Skeletal muscle cell (primary cell): ENCODE results near the gene SPECC1L.
A peak's percentile ranks its signal among the peaks of the same experiment; 100 is the strongest.
"Not testable (repeated sequence)": the region's sequence is repeated elsewhere in the genome, so short reads cannot be mapped to it uniquely, and the experiment has no call there.

Source experiments
- DNase-seq: peaks from one replicate; pipeline ENCODE4 v3.0.0-alpha.2; 2010; ENCODE audit warnings: low read depth
- H3K4me3 ChIP-seq: 2 replicates; pipeline ENCODE4 v1.5.1; 2011; ENCODE audit warnings: low read depth, mild to moderate bottlenecking, control low read depth, low read length, moderate library complexity

The SPECC1L gene, protein sequence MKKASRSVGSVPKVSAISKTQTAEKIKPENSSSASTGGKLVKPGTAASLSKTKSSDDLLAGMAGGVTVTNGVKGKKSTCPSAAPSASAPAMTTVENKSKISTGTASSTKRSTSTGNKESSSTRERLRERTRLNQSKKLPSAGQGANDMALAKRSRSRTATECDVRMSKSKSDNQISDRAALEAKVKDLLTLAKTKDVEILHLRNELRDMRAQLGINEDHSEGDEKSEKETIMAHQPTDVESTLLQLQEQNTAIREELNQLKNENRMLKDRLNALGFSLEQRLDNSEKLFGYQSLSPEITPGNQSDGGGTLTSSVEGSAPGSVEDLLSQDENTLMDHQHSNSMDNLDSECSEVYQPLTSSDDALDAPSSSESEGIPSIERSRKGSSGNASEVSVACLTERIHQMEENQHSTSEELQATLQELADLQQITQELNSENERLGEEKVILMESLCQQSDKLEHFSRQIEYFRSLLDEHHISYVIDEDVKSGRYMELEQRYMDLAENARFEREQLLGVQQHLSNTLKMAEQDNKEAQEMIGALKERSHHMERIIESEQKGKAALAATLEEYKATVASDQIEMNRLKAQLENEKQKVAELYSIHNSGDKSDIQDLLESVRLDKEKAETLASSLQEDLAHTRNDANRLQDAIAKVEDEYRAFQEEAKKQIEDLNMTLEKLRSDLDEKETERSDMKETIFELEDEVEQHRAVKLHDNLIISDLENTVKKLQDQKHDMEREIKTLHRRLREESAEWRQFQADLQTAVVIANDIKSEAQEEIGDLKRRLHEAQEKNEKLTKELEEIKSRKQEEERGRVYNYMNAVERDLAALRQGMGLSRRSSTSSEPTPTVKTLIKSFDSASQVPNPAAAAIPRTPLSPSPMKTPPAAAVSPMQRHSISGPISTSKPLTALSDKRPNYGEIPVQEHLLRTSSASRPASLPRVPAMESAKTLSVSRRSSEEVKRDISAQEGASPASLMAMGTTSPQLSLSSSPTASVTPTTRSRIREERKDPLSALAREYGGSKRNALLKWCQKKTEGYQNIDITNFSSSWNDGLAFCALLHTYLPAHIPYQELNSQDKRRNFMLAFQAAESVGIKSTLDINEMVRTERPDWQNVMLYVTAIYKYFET

DNA sequence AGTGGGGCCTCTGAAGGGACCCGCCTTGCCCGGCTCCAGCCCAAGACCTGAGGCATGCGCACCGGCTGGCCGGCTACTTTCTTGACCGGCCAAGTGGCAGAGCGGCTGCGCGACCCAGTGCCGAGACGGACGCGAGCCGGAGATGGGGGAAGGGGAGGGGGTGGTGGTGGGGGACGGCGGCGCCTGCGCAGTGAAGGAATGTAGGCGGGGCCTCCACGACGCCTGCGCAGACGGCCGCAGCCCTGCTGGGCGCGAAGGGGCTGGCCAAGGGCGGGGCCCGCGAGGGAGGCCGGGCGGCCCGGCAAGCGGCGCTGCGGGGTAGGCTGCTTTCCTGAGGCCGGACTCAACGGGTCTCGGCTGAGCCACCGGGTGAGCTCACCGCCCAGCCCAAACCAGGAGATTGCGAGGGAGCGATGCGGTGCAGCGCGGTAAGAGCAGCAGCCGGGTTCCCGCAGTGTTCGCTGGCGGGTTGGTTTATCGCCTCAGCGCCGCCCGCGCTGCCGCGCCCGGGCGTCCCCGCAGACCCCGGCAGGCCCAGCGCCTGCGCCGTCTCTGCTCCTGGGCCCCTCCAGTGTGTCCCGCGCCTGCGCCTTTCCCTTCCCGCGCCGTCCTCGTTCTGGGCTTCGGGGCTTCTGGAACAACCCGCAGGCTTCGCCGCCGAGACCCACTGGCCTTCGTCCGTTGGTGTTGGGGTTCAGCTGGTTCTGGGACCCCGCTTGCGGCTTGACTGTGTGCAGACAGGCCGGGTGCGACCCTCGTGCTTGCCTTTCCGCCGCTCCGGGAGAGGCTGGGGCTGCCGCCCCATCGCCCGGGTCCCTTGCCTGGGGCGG is at the start of gene SPECC1L:
Gene SPECC1L (plus strand): TSS at position 276 of the 830 bp plus-strand sequence. CDS start 31,401 bp downstream, outside the sequence.
- peak; percentile 71 for DNase-seq
- H3K4me3 ChIP-seq = peak within 1 kb of the TSS; percentile 97

DNA sequence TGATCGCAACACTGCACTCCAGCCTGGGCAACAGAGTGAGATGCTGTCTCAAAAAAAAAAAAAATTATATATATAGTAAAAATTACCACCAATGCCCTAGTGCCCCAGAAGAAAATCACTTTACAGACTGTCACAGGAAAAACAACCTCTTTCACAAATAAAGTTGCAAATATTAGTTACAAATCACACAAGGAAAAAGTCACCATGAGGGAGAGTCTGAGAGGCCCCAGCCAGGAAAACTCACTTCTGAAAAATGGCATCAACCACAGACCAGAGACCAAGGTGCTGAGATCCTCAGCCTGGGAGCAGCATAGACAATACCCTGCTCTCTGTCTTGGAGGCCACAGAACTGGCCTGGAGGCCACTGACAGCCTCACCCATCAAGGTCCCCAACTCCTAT is 46.2 kb upstream of the SPECC1L start:
- no peak overlapping the region for H3K4me3 ChIP-seq
- DNase-seq = no peak

DNA sequence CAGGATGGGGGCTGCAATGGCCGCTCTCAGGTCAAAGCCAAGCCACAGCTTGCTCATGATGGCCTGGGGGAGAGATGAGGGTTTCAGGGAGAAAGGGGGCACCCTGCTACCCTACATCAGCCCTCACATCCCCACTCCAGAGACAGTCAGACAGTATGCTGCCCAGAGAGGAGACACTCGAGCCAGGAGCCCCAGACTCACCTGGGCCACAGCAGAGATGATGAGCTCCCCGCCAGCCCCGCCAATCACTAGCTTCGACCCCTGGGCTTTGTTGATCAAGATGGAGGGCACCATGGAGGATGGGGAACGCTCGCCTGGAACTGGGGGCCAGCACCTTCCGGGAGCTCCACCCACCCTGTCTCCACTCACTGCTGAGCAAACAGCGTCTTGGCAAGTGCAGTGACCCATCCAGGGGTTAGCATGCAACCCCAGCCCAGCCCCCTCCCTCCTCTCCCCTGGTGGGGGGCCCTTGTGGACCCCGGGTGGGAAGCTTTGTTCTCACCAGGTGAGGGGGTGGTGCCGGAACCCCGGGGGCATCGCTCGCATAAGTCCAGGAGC is 45.5 kb upstream of the SPECC1L start:
- DNase-seq = no peak
- H3K4me3 ChIP-seq = no peak overlapping the region

DNA sequence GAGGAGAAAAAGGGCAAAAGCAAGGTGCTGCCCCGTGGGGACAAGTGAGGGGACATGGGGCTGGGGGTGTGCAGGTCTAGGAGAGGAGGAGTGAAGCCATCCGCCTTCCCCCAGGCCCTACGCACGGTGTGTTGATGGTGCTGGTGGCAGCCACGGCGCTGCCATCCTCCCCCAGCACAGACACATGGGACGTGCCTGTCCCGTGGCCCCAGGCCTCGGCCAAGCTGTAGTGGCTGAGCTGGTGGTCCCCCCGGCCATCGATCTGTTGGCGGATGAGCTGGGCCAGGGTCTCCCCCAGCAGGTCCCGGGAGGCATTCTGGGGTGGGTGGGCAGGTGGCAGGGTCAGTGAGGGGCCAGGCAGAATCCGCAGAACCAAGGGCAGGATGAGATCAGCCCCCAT is 44.7 kb upstream of the SPECC1L start:
- no peak for DNase-seq
- no peak overlapping the region for H3K4me3 ChIP-seq

DNA sequence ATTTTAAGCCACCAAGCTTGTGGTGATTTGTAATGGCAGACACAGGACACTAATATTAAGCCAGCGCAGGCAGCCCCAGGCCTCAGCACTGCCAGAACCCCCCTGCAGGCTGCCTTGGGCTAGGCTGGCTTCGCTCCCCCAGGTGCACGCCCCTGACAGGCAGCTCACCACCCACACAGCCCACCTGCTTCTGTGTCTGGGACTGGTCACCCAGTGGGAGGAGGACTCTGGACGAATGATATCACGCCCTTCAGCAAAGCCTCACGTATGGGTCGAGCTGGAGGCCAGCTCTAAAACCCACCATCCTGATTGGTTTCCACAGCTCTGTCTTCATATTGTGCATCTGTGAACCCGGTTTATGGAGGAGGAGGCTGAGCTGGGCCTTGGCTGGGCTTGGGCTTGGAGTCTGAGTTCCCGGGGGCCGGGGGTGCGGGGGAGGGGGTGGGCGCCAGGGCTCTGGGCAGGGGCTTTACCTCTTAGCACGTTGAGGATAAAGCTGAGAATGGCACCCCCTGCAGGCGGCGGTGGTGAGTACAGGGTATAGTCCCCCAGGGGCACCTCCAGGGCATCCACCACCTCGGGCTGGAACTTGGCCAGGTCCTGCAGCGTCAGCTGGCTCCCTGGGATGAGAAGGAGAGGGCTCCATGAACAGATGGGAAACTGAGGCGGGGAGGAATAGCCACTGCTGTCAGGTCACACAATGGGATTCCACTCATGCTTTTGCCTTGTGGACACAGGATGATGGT is 39.5 kb upstream of the SPECC1L start:
- DNase-seq = no peak

DNA sequence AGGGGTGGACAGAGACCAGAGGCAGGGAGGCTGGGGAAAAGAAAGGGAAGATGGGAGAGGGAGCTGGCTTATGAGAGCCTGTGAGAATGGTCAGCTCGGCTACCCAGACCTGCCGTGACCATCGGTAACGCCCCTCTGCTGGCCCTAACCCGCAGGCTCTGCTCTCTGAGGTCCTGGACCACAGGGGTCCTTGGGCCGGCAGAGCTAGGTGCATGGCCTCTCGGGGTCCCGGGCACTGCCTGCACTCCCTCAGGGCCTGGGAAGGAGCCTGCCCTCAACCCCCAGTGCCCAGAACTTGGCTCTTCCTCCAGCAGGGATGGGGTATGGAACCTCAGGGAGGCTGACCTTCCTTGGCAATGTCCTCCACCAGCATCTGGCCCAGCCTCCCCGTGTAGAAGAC is 38.9 kb upstream of the SPECC1L start:
- no peak overlapping the region for H3K4me3 ChIP-seq
- no peak for DNase-seq

More for the DNA sequence above, 39.5 kb upstream of the SPECC1L start:
- no peak overlapping the region for H3K4me3 ChIP-seq

DNA sequence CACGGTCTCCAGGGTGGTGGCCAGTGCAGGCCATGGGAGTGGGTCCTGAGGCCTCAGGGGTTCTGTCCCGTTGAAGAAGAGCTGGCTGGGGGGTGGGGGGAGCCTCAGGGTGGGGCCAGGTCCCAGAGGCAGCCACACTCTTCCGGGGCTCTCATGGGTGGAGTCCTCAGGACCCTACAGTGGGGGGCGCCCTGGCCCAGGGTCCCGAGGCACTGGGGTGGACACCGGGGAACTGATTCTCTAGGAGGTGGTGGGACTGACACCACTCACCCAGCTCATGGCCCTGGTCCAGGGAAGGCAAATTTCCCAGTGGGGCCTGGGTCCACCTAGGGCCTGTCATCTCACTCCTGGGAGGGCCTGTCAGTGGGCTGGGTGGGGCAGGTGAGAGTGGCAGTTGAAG is 38.5 kb upstream of the SPECC1L start:
- H3K4me3 ChIP-seq = no peak overlapping the region
- no peak for DNase-seq

DNA sequence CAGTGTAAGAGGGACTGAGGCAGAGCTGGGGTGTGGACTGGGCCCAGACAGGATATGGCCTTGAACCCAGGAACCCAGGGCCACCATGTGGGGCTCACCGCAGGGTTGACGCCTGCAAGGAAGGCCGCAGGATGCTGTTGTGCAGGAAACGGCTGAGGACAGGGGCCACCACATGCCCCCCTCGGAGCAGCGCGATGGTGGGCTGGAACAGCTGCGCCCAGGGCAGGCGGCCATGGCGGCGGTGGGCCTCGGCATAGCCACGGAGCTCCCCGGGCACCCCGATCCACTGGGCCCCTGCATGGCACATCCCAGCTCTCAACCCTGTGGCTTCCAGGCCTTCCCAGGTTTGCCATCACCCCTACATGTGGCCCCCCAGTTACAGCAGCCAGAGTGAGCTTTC is 37.9 kb upstream of the SPECC1L start:
- DNase-seq = no peak

DNA sequence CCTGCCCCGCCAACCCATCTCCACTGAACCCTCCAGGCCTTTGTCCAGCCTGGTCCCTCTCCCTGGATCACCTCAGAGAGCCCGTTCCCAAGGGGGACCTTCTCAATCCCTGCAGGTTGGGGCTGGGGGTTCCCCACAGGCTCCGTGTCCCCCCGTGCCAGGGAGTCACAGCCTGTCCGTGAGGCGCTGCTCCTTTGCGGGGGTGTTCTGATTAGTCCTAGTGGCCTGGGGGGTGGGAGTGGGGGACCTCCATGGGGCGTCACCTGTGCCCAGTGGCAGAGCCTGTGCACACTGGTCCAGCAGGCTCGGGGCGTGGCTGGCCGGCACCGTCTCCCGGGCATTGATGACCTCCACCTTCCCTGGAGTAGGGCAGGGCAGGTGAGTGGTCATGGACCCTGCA is 37.4 kb upstream of the SPECC1L start:
- no peak for DNase-seq
- H3K4me3 ChIP-seq = no peak overlapping the region

More for the DNA sequence above, 37.9 kb upstream of the SPECC1L start:
- H3K4me3 ChIP-seq = no peak overlapping the region

DNA sequence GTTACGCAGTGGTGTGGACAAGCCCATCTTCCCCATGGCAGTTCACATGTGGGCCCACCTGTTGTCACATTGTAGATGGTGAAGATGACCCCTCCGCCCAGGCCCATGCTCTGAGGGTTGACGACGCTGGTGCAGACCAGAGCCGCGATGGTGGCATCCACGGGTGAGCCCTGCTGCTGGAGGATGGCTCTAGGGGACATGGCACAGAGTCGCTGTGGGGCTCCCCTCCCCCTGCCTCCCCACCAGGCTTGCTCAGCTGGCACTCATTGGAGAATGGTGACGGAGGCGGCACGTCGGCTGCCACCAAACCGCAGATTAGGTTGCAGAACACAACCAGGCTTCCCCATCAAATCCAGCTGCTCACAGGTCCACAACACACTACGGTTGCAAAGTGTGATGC is 36.8 kb upstream of the SPECC1L start:
- DNase-seq = no peak
- H3K4me3 ChIP-seq = no peak overlapping the region

DNA sequence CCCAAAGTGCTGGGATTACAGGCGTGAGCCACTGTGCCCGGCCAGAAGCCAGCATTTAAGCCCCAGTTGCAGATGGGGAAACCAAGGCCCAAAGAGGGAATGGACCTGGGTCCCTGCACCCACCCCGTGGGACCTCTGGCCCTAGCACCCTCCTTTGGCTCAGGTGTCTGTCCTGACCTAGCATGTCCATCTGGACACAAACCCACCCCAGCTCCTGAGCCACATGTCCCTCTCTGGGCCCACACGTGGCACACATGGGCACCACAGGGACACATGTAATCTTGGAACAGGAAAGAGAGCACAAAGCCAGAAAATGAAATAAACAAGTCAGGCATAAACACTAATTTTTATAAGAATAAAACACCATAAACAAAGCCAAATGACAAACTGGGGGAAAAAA is 35.3 kb upstream of the SPECC1L start:
- no peak overlapping the region for H3K4me3 ChIP-seq
- DNase-seq = no peak

DNA sequence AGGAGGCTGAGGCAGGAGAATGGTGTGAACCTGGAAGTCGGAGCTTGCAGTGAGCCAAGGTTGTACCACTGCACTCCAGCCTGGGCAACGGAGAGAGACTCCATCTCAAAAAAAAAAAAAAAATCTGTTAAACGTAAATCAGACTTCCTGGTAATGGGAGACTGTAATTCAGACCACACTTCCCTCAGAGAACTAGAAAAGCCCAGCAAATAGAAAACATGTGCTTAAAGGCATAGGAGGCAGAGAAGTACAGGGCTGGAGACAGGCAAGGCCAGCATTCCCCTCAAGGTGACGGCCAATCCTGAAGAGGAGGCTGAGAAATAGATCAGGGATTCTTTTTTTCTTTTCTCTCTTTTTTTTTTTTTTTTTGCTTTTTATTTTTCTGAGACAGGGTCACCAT is 34.0 kb upstream of the SPECC1L start:
- no peak overlapping the region for H3K4me3 ChIP-seq
- no peak for DNase-seq

DNA sequence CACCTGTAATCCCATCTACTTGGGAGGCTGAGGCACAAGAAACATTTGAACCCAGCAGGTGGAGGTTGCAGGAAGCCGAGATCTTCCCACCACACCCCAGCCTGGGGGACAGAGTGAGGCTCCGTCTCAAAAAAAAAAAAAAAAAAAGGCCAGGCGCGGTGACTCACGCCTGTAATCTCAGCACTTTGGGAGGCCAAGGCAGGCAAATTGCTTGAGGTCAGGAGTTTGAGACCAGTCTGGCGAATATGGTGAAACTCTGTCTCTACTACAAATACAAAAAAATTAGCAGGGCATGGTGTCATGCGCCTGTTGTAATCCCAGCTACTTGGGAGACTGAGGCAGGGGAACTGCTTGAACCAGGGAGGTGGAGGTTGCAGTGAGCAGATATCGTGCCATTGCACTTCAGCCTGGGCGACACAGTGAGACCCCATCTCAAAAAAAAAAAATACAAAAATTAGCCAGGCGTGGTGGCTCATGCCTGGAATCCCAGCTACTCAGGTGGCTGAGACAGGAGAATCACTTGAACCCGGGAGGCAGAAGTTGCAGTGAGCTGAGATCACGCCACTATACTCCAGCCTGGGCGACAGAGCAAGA is 32.4 kb upstream of the SPECC1L start:
- H3K4me3 ChIP-seq, DNase-seq: not testable (repeated sequence)

DNA sequence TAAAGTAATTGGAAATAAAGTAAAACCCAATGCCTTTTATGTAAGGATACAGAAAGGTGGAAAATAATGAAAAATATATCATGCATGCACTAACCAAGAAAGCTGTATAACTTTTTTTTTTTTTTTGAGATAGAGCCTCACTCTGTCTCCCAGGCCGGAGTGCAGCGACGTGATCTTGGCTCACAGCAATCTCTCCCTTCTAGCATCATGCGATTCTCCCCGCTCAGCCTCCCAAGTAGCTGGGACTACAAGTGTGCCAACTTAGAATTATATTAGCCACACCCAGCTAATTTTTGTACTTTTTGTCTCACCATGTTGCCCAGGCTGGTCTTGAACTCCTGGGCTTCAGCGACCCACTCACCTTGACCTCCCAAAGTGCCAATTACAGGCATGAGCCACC is 30.2 kb upstream of the SPECC1L start:
- no peak overlapping the region for H3K4me3 ChIP-seq
- no peak for DNase-seq

DNA sequence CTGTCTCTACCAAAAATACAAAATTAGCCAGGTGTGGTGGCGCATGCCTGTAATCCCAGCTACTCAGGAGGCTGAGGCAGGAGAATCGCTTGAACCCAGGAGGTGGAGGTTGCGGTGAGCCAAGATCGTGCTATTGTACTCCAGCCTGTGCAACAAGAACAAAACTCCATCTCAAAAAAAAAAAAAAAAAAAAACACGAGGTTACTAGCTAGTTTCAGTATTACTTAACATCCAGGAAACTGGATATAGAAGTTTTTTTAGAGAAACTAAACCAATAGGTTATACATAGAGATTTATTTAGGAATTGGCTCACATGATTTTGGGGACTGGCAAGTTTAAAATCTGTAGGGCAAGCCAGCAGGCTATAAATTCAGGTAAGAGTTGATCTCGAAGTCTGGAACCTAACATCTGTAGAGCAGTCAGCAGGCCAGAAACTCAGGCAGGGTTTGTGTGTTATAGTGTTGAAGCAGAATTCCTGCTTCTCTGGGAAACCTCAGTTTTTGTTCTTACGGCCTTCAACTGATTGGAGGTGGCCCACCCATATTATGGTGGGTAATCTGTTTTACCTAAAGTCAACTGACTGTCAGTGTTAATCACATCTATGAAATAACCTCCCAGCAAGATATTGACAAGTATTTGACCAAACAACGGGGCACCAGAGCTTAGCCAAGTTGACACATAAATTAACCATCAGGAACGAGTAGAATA is 29.5 kb upstream of the SPECC1L start:
- H3K4me3 ChIP-seq, DNase-seq: not testable (repeated sequence)

DNA sequence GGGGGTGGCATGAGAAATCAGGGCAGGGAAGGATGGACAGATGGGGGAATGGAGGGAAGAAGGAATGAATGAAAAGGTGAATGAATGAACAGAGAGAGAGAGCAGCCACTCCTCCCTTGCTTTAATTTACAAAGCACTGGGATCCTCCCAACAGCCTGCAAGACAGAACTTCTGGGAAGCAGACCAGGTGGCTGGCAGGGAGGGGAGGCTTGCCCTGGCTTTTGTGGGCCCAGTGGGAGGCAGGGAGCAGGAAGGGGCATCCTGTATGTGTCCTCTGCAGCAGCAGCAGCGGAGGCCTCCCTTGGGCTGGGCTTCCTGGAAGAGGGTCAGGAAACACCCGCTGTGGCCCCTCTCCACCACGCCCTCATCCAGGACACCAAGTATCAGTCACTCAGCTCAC is 27.2 kb upstream of the SPECC1L start:
- DNase-seq = peak; percentile 56
- H3K4me3 ChIP-seq = peak overlapping the region; percentile 51

DNA sequence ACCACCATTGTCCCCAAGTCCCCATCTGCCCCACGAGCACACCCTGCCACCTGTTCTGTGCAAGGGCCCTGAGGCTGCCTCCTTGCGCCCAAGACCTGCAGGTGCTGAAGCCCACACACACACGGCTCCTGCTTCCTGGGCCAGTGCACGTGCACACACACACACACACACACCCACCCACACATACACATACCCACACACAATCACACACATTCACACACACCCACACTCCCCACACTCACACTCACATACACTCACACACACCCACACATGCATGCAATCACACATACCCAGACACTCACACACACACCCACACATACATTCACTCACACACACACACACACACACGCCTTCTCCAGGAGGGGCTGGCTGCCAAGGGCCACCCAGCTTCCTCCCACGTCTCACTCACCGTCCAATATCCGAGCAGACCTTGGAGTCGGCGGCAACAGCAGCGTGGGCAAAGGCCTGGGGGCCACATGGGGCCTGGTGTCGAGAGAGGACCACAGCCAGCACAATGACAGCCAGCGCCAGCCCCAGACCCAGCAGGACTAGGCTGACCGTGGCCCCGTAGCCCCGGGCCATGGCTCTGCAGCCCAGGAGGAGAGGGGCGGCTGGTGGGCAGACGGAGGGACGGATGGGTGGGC is 26.4 kb upstream of the SPECC1L start:
- peak; percentile 60 for DNase-seq
- H3K4me3 ChIP-seq = peak overlapping the region; percentile 51
